Activated CD4-positive, alpha-beta memory T cell treated with anti-CD3 and anti-CD28 coated beads, Interleukin-2, amount 10 ng/mL, durations not matched to agents 7 days and 5 days (primary cell): Measurements from ENCODE around the gene MEIOC. TPM values are rescaled to one million over a fixed set of nuclear protein-coding genes. Genes with fewer than 3 reads are reported as not detected.
"Not testable (repeated sequence)": the region's sequence is repeated elsewhere in the genome, so short reads cannot be mapped to it uniquely, and the experiment has no call there.

Experiments
- CTCF ChIA-PET: fragments of 350-600 bp; sonication (Branson Sonifier 250); formaldehyde crosslinking; loops from one replicate; lab custom pipeline; 2021; ENCODE audit warnings: antibody characterized with exemption, inconsistent platforms; lab: Charles Lee
- POLR2A ChIA-PET: fragments of 350-600 bp; sonication (Branson Sonifier 250); formaldehyde crosslinking; loops from one replicate; lab custom pipeline; 2021; ENCODE audit warnings: antibody characterized with exemption; lab: Charles Lee
- DNase-seq: peaks from one replicate; pipeline ENCODE4 v3.0.0-alpha.2; 2020
- H3K27ac Mint-ChIP-seq: one replicate; pipeline ENCODE4 v1.8.0; 2021; ENCODE audit warnings: mild to moderate bottlenecking, mixed read lengths
- H3K27me3 Mint-ChIP-seq: one replicate; pipeline ENCODE4 v1.8.0; 2021; ENCODE audit warnings: mixed read lengths
- H3K36me3 Mint-ChIP-seq: one replicate; pipeline ENCODE4 v1.8.0; 2021; ENCODE audit warnings: low read depth, mixed read lengths
- H3K4me1 Mint-ChIP-seq: one replicate; pipeline ENCODE4 v1.8.0; 2021; ENCODE audit warnings: mixed read lengths
- H3K4me3 Mint-ChIP-seq: one replicate; pipeline ENCODE4 v1.8.0; 2021; ENCODE audit warnings: mild to moderate bottlenecking, mixed read lengths
- H3K9me3 Mint-ChIP-seq: one replicate; pipeline ENCODE4 v1.8.0; 2021; ENCODE audit warnings: mixed read lengths
- total RNA-seq, 2 experiments: library from RNA; stranded (reverse); gene quantifications; one replicate each; pipeline ENCODE4 v1.2.3, GENCODE V29; 2021

The MEIOC gene
- total RNA-seq, 2 experiments from 2014 or later: 0.15 TPM; not detected in 1

GRCh38 chr17:44629314-44629713 lies 27.0 kb upstream of the MEIOC start:
- Mint-ChIP-seq H3K27ac (no peak overlapping the region), H3K4me1 (no peaks in the 10 kb centered on the region), H3K9me3 (no peaks in the 10 kb centered on the region), H3K36me3 (no peaks in the 10 kb centered on the region), H3K4me3 (no peak overlapping the region), H3K27me3 (peaks cover 16% of the 10 kb centered on the region)
- no peak for DNase-seq
- CTCF ChIA-PET: no interaction called here
- POLR2A ChIA-PET: no interaction called here

- ChIA-PET POLR2A (no interaction called here), CTCF (no interaction called here)
- H3K27ac Mint-ChIP-seq: no peak overlapping the region
- H3K4me1 Mint-ChIP-seq: no peaks in the 10 kb centered on the region
- no peak overlapping the region for H3K4me3 Mint-ChIP-seq
- H3K36me3 Mint-ChIP-seq: no peaks in the 10 kb centered on the region
- DNase-seq: no peak
- H3K9me3 Mint-ChIP-seq: no peaks in the 10 kb centered on the region
- peaks cover 14% of the 10 kb centered on the region for H3K27me3 Mint-ChIP-seq
Observed at GRCh38 chr17:44630703-44631102, 25.6 kb upstream of the MEIOC start.

GRCh38 chr17:44633998-44634397 lies 22.3 kb upstream of the MEIOC start:
- Mint-ChIP-seq H3K4me3 (no peak overlapping the region), H3K4me1 (no peaks in the 10 kb centered on the region), H3K9me3 (no peaks in the 10 kb centered on the region), H3K27me3 (peaks cover 23% of the 10 kb centered on the region), H3K27ac (no peak overlapping the region), H3K36me3 (no peaks in the 10 kb centered on the region)
- DNase-seq: no peak
- ChIA-PET CTCF (interaction anchor here (1.3 kb wide), 1 partner anchor 100 kb away, joined by 3 read pairs; no protein-coding TSS in a partner anchor), POLR2A (no interaction called here)

- peaks cover 23% of the 10 kb centered on the region for H3K27me3 Mint-ChIP-seq
- H3K9me3 Mint-ChIP-seq, POLR2A ChIA-PET, DNase-seq, H3K36me3 Mint-ChIP-seq, H3K27ac Mint-ChIP-seq, H3K4me1 Mint-ChIP-seq, H3K4me3 Mint-ChIP-seq: not testable (repeated sequence)
- CTCF ChIA-PET: interaction anchor here (1.3 kb wide), 1 partner anchor 100 kb away, joined by 3 read pairs; no protein-coding TSS in a partner anchor
Observed at GRCh38 chr17:44634401-44634800, 21.9 kb upstream of the MEIOC start.

GRCh38 chr17:44636562-44636961 lies 19.7 kb upstream of the MEIOC start:
- ChIA-PET CTCF (interaction anchor here (1.1 kb wide), 1 partner anchor 102 kb away, joined by 3 read pairs; no protein-coding TSS in a partner anchor), POLR2A (no interaction called here)
- Mint-ChIP-seq H3K36me3 (no peaks in the 10 kb centered on the region), H3K27ac (no peak overlapping the region), H3K4me3 (no peak overlapping the region), H3K27me3 (peaks cover 24% of the 10 kb centered on the region), H3K9me3 (no peaks in the 10 kb centered on the region), H3K4me1 (no peaks in the 10 kb centered on the region)
- no peak for DNase-seq

- no peak for DNase-seq
- Mint-ChIP-seq H3K27me3 (peaks cover 24% of the 10 kb centered on the region), H3K9me3 (no peaks in the 10 kb centered on the region), H3K4me1 (no peaks in the 10 kb centered on the region), H3K27ac (no peak overlapping the region), H3K4me3 (no peak overlapping the region), H3K36me3 (no peaks in the 10 kb centered on the region)
- POLR2A ChIA-PET: no interaction called here
- CTCF ChIA-PET: interaction anchor here (0.8 to 1.1 kb wide), 3 partner anchors 12 to 114 kb away, joined by 3 read pairs; no protein-coding TSS in a partner anchor
Observed at GRCh38 chr17:44637066-44637465, 19.2 kb upstream of the MEIOC start.

- ChIA-PET CTCF (no interaction called here), POLR2A (no interaction called here)
- H3K9me3 Mint-ChIP-seq: no peaks in the 10 kb centered on the region
- no peaks in the 10 kb centered on the region for H3K4me1 Mint-ChIP-seq
- no peak overlapping the region for H3K4me3 Mint-ChIP-seq
- DNase-seq: no peak
- H3K27me3 Mint-ChIP-seq: peaks cover 22% of the 10 kb centered on the region
- no peak overlapping the region for H3K27ac Mint-ChIP-seq
- no peaks in the 10 kb centered on the region for H3K36me3 Mint-ChIP-seq
Observed at GRCh38 chr17:44642834-44643233, 13.4 kb upstream of the MEIOC start.

- H3K4me1 Mint-ChIP-seq: no peaks in the 10 kb centered on the region
- H3K9me3 Mint-ChIP-seq: no peaks in the 10 kb centered on the region
- H3K36me3 Mint-ChIP-seq: no peaks in the 10 kb centered on the region
- POLR2A ChIA-PET: no interaction called here
- CTCF ChIA-PET: interaction anchor here (0.7 kb wide), 1 partner anchor 303 kb away, joined by 3 read pairs; no protein-coding TSS in a partner anchor
- H3K27me3 Mint-ChIP-seq: peaks cover 35% of the 10 kb centered on the region
- no peak overlapping the region for H3K27ac Mint-ChIP-seq
- no peak overlapping the region for H3K4me3 Mint-ChIP-seq
- DNase-seq: no peak
Observed at GRCh38 chr17:44645341-44645740, 10.9 kb upstream of the MEIOC start.

- Mint-ChIP-seq H3K4me3 (no peak overlapping the region), H3K27me3 (peaks cover 39% of the 10 kb centered on the region), H3K9me3 (no peaks in the 10 kb centered on the region), H3K36me3 (no peaks in the 10 kb centered on the region), H3K27ac (no peak overlapping the region), H3K4me1 (no peaks in the 10 kb centered on the region)
- POLR2A ChIA-PET: no interaction called here
- CTCF ChIA-PET: no interaction called here
- no peak for DNase-seq
Observed at GRCh38 chr17:44646280-44646679, 10.0 kb upstream of the MEIOC start.

- H3K4me1 Mint-ChIP-seq: no peaks in the 10 kb centered on the region
- no peak overlapping the region for H3K27ac Mint-ChIP-seq
- H3K9me3 Mint-ChIP-seq: no peaks in the 10 kb centered on the region
- ChIA-PET CTCF (no interaction called here), POLR2A (no interaction called here)
- no peak overlapping the region for H3K4me3 Mint-ChIP-seq
- H3K36me3 Mint-ChIP-seq: no peaks in the 10 kb centered on the region
- peaks cover 38% of the 10 kb centered on the region for H3K27me3 Mint-ChIP-seq
- DNase-seq: no peak
Observed at GRCh38 chr17:44647736-44648135, 8.5 kb upstream of the MEIOC start.

- H3K36me3 Mint-ChIP-seq: no peaks in the 10 kb centered on the region
- no peak for DNase-seq
- no peak overlapping the region for H3K4me3 Mint-ChIP-seq
- ChIA-PET CTCF (no interaction called here), POLR2A (no interaction called here)
- no peak overlapping the region for H3K27ac Mint-ChIP-seq
- no peaks in the 10 kb centered on the region for H3K9me3 Mint-ChIP-seq
- H3K4me1 Mint-ChIP-seq: no peaks in the 10 kb centered on the region
- peaks cover 39% of the 10 kb centered on the region for H3K27me3 Mint-ChIP-seq
Observed at GRCh38 chr17:44648963-44649362, 7.3 kb upstream of the MEIOC start.

GRCh38 chr17:44651228-44651627 lies 5.0 kb upstream of the MEIOC start:
- DNase-seq: no peak
- H3K9me3 Mint-ChIP-seq: no peaks in the 10 kb centered on the region
- CTCF ChIA-PET: no interaction called here

GRCh38 chr17:44652727-44653126 lies 3.5 kb upstream of the MEIOC start:
- Mint-ChIP-seq H3K36me3 (no peaks in the 10 kb centered on the region), H3K4me3 (no peak overlapping the region), H3K4me1 (peaks cover 8% of the 10 kb centered on the region), H3K9me3 (no peaks in the 10 kb centered on the region), H3K27me3 (peaks cover 55% of the 10 kb centered on the region), H3K27ac (no peak overlapping the region)
- no peak for DNase-seq
- CTCF ChIA-PET: no interaction called here
- POLR2A ChIA-PET: no interaction called here

More at GRCh38 chr17:44651228-44651627, 5.0 kb upstream of the MEIOC start:
- Mint-ChIP-seq H3K4me1 (peaks cover 5% of the 10 kb centered on the region), H3K36me3 (no peaks in the 10 kb centered on the region), H3K4me3 (no peak overlapping the region), H3K27me3 (peaks cover 51% of the 10 kb centered on the region), H3K27ac (no peak overlapping the region)
- POLR2A ChIA-PET: no interaction called here

GRCh38 chr17:44653384-44653783 lies 2.9 kb upstream of the MEIOC start:
- CTCF ChIA-PET: no interaction called here
- DNase-seq: no peak
- H3K27me3 Mint-ChIP-seq: peaks cover 49% of the 10 kb centered on the region
- H3K4me1 Mint-ChIP-seq: peaks cover 8% of the 10 kb centered on the region
- H3K9me3 Mint-ChIP-seq: no peaks in the 10 kb centered on the region
- POLR2A ChIA-PET: no interaction called here
- no peak overlapping the region for H3K4me3 Mint-ChIP-seq
- H3K27ac Mint-ChIP-seq: no peak overlapping the region
- no peaks in the 10 kb centered on the region for H3K36me3 Mint-ChIP-seq
